GM23338 (cell line): ENCODE results near the gene PLA1A. TPM values are rescaled to one million over a fixed set of nuclear protein-coding genes. Genes with fewer than 3 reads are reported as not detected.
A peak's percentile ranks its signal among the peaks of the same experiment; 100 is the strongest.

ENCODE experiments used
- ATAC-seq: fragments of 200-7000 bp; cut with Tn5 transposase; 3 replicates; pipeline ENCODE4 v1.9.1; 2020
- DNase-seq: peaks from one replicate; pipeline ENCODE4 v3.0.0-alpha.2; 2015; ENCODE audit warnings: low spot score
- H2AFZ ChIP-seq: fragments of 200-600 bp; sonication (generic); 2 replicates; pipeline ENCODE4 v1.8.0; 2016; ENCODE audit warnings: antibody characterized with exemption, mild to moderate bottlenecking, moderate library complexity
- H3F3A ChIP-seq: fragments of 200-600 bp; sonication (generic); replicated peaks from 2 replicates; pipeline ENCODE4 v1.8.0; 2017; ENCODE audit warnings: antibody characterized with exemption, mixed run types, low read depth
- H3K27ac ChIP-seq: fragments of 200-600 bp; sonication (generic); 2 replicates; pipeline ENCODE4 v1.6.1; 2016; ENCODE audit warnings: low read depth
- H3K27me3 ChIP-seq: fragments of 200-600 bp; sonication (generic); 2 replicates; pipeline ENCODE4 v1.8.0; 2016; ENCODE audit warnings: mild to moderate bottlenecking, mixed run types, moderate library complexity; ENCODE audit not compliant: insufficient read depth
- H3K36me3 ChIP-seq: fragments of 200-600 bp; sonication (generic); 2 replicates; pipeline ENCODE4 v1.8.0; 2016; ENCODE audit warnings: mild to moderate bottlenecking; ENCODE audit not compliant: insufficient read depth
- H3K4me1 ChIP-seq: fragments of 200-600 bp; sonication (generic); 2 replicates; pipeline ENCODE4 v1.8.0; 2016; ENCODE audit warnings: mild to moderate bottlenecking, moderate library complexity; ENCODE audit not compliant: insufficient read depth
- H3K4me2 ChIP-seq: fragments of 200-600 bp; sonication (generic); 2 replicates; pipeline ENCODE4 v1.7.1; 2017; ENCODE audit warnings: mixed run types
- H3K4me3 ChIP-seq: fragments of 200-600 bp; sonication (generic); 2 replicates; pipeline ENCODE4 v1.6.1; 2016; ENCODE audit warnings: mixed run types
- H3K79me2 ChIP-seq: fragments of 200-600 bp; sonication (generic); replicated peaks from 2 replicates; pipeline ENCODE4 v1.8.0; 2017; ENCODE audit warnings: mild to moderate bottlenecking; ENCODE audit not compliant: insufficient read depth
- H3K9me2 ChIP-seq: fragments of 200-600 bp; sonication (generic); 2 replicates; pipeline ENCODE4 v1.8.0; 2017; ENCODE audit not compliant: insufficient read depth
- H4K20me1 ChIP-seq: fragments of 200-600 bp; sonication (generic); replicated peaks from 2 replicates; pipeline ENCODE4 v1.8.0; 2017; ENCODE audit warnings: mild to moderate bottlenecking; ENCODE audit not compliant: insufficient read depth
- H3K27ac Mint-ChIP-seq: 2 replicates; pipeline ENCODE4 v1.8.0; 2020; ENCODE audit warnings: inconsistent platforms, mild to moderate bottlenecking, moderate library complexity, mixed read lengths
- H3K27me3 Mint-ChIP-seq: 3 replicates; pipeline ENCODE4 v1.8.0; 2022; ENCODE audit warnings: low read depth, mild to moderate bottlenecking, moderate library complexity, mixed read lengths, inconsistent platforms; ENCODE audit not compliant: insufficient read depth, poor library complexity
- H3K36me3 Mint-ChIP-seq: 3 replicates; pipeline ENCODE4 v1.8.0; 2021; ENCODE audit warnings: low read depth, mild to moderate bottlenecking, inconsistent platforms, moderate library complexity, mixed read lengths
- H3K4me1 Mint-ChIP-seq: 3 replicates; pipeline ENCODE4 v1.8.0; 2020; ENCODE audit warnings: mild to moderate bottlenecking, inconsistent platforms, mixed read lengths
- H3K4me3 Mint-ChIP-seq: 3 replicates; pipeline ENCODE4 v1.8.0; 2021; ENCODE audit warnings: moderate library complexity, mild to moderate bottlenecking, inconsistent platforms, mixed read lengths
- H3K9me3 Mint-ChIP-seq: 3 replicates; pipeline ENCODE4 v1.8.0; 2020; ENCODE audit warnings: moderate library complexity, mild to moderate bottlenecking, inconsistent platforms, mixed read lengths
- CREB1 ChIP-seq: fragments of 250-450 bp; sonication (Bioruptor Pico); IDR thresholded peaks from 2 replicates; pipeline ENCODE4 v1.5.0; 2020; ENCODE audit warnings: low read depth, mild to moderate bottlenecking, moderate library complexity
- EZH2 ChIP-seq: fragments of 200-600 bp; sonication (generic); IDR thresholded peaks from one replicate; pipeline ENCODE4 v1.8.0; 2017; ENCODE audit warnings: antibody characterized with exemption, mild to moderate bottlenecking, low read depth; ENCODE audit not compliant: unreplicated experiment
- EZH2phosphoT487 ChIP-seq: fragments of 200-600 bp; sonication (generic); IDR thresholded peaks from one replicate; pipeline ENCODE4 v1.8.1; 2018; ENCODE audit warnings: antibody characterized with exemption; ENCODE audit not compliant: unreplicated experiment
- JUNB ChIP-seq: IDR thresholded peaks from one replicate; pipeline ENCODE4 v1.6.1; 2016; ENCODE audit warnings: antibody characterized with exemption; ENCODE audit not compliant: unreplicated experiment
- NANOG ChIP-seq: IDR thresholded peaks from 2 replicates; pipeline ENCODE4 v1.6.1; 2016; ENCODE audit warnings: antibody characterized with exemption, borderline replicate concordance
- POLR2AphosphoS5 ChIP-seq: IDR thresholded peaks from 2 replicates; pipeline ENCODE4 v1.6.1; 2016; ENCODE audit warnings: antibody characterized with exemption, low read depth
- STAT1 ChIP-seq: IDR thresholded peaks from one replicate; pipeline ENCODE4 v1.6.1; 2016; ENCODE audit warnings: antibody characterized with exemption; ENCODE audit not compliant: unreplicated experiment
- ZNF114 ChIP-seq: fragments of 250-450 bp; sonication (Bioruptor Pico); IDR thresholded peaks from 2 replicates; pipeline ENCODE4 v1.5.0; 2020; ENCODE audit warnings: mild to moderate bottlenecking, moderate library complexity
- ZNF331 ChIP-seq: fragments of 250-450 bp; sonication (Bioruptor Pico); IDR thresholded peaks from 2 replicates; pipeline ENCODE4 v1.5.0; 2020; ENCODE audit warnings: low read depth, mild to moderate bottlenecking, moderate library complexity
- polyA plus RNA-seq: library from polyadenylated mRNA; unstranded; fragments of >200 nt; fragmentation: Nextera tagmentation; extraction: Ambion mirVana; gene quantifications from 2 replicates; pipeline ENCODE4 v1.2.1, GENCODE V29; 2016
- total RNA-seq: library from RNA; depleted of rRNA; stranded (reverse); fragments of >200 nt; shearing (Covaris generic); gene quantifications from 2 replicates; pipeline ENCODE4 v1.2.3, GENCODE V29; 2014
- TF ChIP-seq, protein P1 (sequence below): IDR thresholded peaks from one replicate; pipeline ENCODE4 v1.6.1; 2018; ENCODE audit warnings: antibody characterized with exemption; ENCODE audit not compliant: unreplicated experiment
- TF ChIP-seq, protein P2 (sequence below): fragments of 250-450 bp; sonication (Bioruptor Pico); IDR thresholded peaks from 2 replicates; pipeline ENCODE4 v1.5.0; 2020; ENCODE audit warnings: mild to moderate bottlenecking, moderate library complexity
- TF ChIP-seq, protein P3 (sequence below), 2 experiments: fragments of 200-600 bp in 1 of 2; sonication (generic) in 1 of 2; conservative IDR thresholded peaks; 2 replicates each; pipeline versions ENCODE4 v1.5.1 to v1.6.1; 2016 to 2017; ENCODE audit warnings: antibody characterized with exemption in 2 of 2, low read depth in 2 of 2, mild to moderate bottlenecking in 2 of 2, moderate library complexity in 1 of 2
- TF ChIP-seq, protein P4 (sequence below): IDR thresholded peaks from 2 replicates; pipeline ENCODE4 v1.6.1; 2016; ENCODE audit warnings: antibody characterized with exemption

Gene PLA1A
- total and polyA plus RNA-seq, 2 experiments from 2014 or later: not detected

DNA sequence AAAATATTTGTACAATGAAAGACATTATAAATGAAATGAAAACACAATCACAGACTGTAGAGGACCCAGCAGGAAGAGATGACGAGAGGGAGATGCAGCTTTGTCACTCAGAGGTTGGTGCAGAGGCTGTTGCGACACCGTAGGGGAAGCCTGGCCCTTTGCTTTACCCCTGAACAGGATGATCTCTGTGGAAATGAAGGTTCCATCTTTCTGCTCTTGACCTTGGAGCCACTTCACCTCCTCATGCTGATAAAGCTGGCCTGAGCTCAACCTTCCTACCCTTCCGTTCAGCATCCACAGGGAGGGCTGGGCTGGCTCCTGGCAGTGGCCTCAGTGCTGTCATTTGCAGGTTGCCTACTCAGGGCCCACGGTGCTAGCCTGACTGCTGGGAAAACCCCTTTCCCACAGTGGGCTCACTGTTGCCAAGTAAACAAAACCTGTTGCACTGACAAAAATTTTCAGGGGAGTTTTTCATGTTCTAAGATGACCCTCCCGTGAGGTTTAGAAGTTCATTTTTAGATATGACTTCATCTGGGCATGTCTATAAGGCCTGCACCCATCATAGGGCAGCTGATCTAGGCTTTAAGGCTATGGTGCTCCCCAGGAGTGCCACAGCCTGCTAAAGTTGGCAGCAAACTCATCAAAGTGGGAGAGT lies 35.3 kb upstream of the PLA1A start:
- H4K20me1 ChIP-seq: no peaks in the 10 kb centered on the region
- no peak for DNase-seq
- H3K36me3 ChIP-seq: no peaks in the 10 kb centered on the region
- H3K27me3 ChIP-seq: no peaks in the 10 kb centered on the region
- TF ChIP-seq CREB1 (CRISPR knock-in tag): no peak
- TF ChIP-seq, protein P1, sequence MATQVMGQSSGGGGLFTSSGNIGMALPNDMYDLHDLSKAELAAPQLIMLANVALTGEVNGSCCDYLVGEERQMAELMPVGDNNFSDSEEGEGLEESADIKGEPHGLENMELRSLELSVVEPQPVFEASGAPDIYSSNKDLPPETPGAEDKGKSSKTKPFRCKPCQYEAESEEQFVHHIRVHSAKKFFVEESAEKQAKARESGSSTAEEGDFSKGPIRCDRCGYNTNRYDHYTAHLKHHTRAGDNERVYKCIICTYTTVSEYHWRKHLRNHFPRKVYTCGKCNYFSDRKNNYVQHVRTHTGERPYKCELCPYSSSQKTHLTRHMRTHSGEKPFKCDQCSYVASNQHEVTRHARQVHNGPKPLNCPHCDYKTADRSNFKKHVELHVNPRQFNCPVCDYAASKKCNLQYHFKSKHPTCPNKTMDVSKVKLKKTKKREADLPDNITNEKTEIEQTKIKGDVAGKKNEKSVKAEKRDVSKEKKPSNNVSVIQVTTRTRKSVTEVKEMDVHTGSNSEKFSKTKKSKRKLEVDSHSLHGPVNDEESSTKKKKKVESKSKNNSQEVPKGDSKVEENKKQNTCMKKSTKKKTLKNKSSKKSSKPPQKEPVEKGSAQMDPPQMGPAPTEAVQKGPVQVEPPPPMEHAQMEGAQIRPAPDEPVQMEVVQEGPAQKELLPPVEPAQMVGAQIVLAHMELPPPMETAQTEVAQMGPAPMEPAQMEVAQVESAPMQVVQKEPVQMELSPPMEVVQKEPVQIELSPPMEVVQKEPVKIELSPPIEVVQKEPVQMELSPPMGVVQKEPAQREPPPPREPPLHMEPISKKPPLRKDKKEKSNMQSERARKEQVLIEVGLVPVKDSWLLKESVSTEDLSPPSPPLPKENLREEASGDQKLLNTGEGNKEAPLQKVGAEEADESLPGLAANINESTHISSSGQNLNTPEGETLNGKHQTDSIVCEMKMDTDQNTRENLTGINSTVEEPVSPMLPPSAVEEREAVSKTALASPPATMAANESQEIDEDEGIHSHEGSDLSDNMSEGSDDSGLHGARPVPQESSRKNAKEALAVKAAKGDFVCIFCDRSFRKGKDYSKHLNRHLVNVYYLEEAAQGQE: no peak
- TF ChIP-seq POLR2AphosphoS5: no peak
- TF ChIP-seq, protein P2, sequence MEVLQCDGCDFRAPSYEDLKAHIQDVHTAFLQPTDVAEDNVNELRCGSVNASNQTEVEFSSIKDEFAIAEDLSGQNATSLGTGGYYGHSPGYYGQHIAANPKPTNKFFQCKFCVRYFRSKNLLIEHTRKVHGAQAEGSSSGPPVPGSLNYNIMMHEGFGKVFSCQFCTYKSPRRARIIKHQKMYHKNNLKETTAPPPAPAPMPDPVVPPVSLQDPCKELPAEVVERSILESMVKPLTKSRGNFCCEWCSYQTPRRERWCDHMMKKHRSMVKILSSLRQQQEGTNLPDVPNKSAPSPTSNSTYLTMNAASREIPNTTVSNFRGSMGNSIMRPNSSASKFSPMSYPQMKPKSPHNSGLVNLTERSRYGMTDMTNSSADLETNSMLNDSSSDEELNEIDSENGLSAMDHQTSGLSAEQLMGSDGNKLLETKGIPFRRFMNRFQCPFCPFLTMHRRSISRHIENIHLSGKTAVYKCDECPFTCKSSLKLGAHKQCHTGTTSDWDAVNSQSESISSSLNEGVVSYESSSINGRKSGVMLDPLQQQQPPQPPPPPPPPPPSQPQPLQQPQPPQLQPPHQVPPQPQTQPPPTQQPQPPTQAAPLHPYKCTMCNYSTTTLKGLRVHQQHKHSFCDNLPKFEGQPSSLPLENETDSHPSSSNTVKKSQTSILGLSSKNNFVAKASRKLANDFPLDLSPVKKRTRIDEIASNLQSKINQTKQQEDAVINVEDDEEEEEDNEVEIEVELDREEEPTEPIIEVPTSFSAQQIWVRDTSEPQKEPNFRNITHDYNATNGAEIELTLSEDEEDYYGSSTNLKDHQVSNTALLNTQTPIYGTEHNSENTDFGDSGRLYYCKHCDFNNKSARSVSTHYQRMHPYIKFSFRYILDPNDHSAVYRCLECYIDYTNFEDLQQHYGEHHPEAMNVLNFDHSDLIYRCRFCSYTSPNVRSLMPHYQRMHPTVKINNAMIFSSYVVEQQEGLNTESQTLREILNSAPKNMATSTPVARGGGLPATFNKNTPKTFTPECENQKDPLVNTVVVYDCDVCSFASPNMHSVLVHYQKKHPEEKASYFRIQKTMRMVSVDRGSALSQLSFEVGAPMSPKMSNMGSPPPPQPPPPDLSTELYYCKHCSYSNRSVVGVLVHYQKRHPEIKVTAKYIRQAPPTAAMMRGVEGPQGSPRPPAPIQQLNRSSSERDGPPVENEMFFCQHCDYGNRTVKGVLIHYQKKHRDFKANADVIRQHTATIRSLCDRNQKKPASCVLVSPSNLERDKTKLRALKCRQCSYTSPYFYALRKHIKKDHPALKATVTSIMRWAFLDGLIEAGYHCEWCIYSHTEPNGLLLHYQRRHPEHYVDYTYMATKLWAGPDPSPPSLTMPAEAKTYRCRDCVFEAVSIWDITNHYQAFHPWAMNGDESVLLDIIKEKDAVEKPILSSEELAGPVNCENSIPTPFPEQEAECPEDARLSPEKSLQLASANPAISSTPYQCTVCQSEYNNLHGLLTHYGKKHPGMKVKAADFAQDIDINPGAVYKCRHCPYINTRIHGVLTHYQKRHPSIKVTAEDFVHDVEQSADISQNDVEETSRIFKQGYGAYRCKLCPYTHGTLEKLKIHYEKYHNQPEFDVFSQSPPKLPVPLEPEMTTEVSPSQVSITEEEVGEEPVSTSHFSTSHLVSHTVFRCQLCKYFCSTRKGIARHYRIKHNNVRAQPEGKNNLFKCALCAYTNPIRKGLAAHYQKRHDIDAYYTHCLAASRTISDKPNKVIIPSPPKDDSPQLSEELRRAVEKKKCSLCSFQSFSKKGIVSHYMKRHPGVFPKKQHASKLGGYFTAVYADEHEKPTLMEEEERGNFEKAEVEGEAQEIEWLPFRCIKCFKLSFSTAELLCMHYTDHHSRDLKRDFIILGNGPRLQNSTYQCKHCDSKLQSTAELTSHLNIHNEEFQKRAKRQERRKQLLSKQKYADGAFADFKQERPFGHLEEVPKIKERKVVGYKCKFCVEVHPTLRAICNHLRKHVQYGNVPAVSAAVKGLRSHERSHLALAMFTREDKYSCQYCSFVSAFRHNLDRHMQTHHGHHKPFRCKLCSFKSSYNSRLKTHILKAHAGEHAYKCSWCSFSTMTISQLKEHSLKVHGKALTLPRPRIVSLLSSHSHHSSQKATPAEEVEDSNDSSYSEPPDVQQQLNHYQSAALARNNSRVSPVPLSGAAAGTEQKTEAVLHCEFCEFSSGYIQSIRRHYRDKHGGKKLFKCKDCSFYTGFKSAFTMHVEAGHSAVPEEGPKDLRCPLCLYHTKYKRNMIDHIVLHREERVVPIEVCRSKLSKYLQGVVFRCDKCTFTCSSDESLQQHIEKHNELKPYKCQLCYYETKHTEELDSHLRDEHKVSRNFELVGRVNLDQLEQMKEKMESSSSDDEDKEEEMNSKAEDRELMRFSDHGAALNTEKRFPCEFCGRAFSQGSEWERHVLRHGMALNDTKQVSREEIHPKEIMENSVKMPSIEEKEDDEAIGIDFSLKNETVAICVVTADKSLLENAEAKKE: no peak
- no peak for TF ChIP-seq JUNB
- TF ChIP-seq, protein P3, sequence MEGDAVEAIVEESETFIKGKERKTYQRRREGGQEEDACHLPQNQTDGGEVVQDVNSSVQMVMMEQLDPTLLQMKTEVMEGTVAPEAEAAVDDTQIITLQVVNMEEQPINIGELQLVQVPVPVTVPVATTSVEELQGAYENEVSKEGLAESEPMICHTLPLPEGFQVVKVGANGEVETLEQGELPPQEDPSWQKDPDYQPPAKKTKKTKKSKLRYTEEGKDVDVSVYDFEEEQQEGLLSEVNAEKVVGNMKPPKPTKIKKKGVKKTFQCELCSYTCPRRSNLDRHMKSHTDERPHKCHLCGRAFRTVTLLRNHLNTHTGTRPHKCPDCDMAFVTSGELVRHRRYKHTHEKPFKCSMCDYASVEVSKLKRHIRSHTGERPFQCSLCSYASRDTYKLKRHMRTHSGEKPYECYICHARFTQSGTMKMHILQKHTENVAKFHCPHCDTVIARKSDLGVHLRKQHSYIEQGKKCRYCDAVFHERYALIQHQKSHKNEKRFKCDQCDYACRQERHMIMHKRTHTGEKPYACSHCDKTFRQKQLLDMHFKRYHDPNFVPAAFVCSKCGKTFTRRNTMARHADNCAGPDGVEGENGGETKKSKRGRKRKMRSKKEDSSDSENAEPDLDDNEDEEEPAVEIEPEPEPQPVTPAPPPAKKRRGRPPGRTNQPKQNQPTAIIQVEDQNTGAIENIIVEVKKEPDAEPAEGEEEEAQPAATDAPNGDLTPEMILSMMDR (conservative IDR thresholded peaks at IDR 0.05; ENCODE audit: low read depth in 2 of 2): no peak
- TF ChIP-seq EZH2phosphoT487: no peak
- no peak for TF ChIP-seq ZNF114 (CRISPR knock-in tag)
- no peak for TF ChIP-seq STAT1
- no peak for TF ChIP-seq NANOG
- TF ChIP-seq, protein P4, sequence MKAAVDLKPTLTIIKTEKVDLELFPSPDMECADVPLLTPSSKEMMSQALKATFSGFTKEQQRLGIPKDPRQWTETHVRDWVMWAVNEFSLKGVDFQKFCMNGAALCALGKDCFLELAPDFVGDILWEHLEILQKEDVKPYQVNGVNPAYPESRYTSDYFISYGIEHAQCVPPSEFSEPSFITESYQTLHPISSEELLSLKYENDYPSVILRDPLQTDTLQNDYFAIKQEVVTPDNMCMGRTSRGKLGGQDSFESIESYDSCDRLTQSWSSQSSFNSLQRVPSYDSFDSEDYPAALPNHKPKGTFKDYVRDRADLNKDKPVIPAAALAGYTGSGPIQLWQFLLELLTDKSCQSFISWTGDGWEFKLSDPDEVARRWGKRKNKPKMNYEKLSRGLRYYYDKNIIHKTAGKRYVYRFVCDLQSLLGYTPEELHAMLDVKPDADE: no peak
- no peak for TF ChIP-seq ZNF331 (CRISPR knock-in tag)
- TF ChIP-seq EZH2: no peak
- 0 out of 2 replicates have a peak overlapping the region, but pooled peaks have one; percentile 66 for H2AFZ ChIP-seq
- H3F3A ChIP-seq: no peaks in the 10 kb centered on the region
- Mint-ChIP-seq H3K4me3 (no peak overlapping the region), H3K27ac (no peak overlapping the region), H3K9me3 (no peaks in the 10 kb centered on the region), H3K27me3 (no peaks in the 10 kb centered on the region), H3K36me3 (no peaks in the 10 kb centered on the region), H3K4me1 (peaks cover 3% of the 10 kb centered on the region; the same call in 1 of the 3 replicates)
- 0 out of 2 replicates have a peak, but pooled peaks cover 3% of the 10 kb centered on the region for H3K9me2 ChIP-seq
- no peak overlapping the region for H3K4me2 ChIP-seq
- no peak overlapping the region for H3K27ac ChIP-seq
- no peak overlapping the region for H3K4me3 ChIP-seq
- H3K79me2 ChIP-seq: no peaks in the 10 kb centered on the region
- no peaks in the 10 kb centered on the region for H3K4me1 ChIP-seq
- peak; percentile 51; the same call in 2 of the 3 replicates for ATAC-seq
